Neural crest cell (in vitro differentiated cells): Measurements from ENCODE around the gene PPT1. TPM values are rescaled to one million over a fixed set of nuclear protein-coding genes. Genes with fewer than 3 reads are reported as not detected.
A peak's percentile ranks its signal among the peaks of the same experiment; 100 is the strongest.
"Not testable (repeated sequence)": the region's sequence is repeated elsewhere in the genome, so short reads cannot be mapped to it uniquely, and the experiment has no call there.

Source experiments
- DNase-seq: peaks from one replicate; pipeline ENCODE4 v3.0.0; 2021; ENCODE audit warnings: low read depth, mixed read lengths, low spot score
- H3K27ac Mint-ChIP-seq: one replicate; pipeline ENCODE4 v1.8.0; 2021; ENCODE audit warnings: mild to moderate bottlenecking, mixed read lengths; ENCODE audit not compliant: unreplicated experiment
- H3K27me3 Mint-ChIP-seq: 2 replicates; pipeline ENCODE4 v1.8.0; 2021; ENCODE audit warnings: low read depth, mild to moderate bottlenecking, mixed read lengths
- H3K36me3 Mint-ChIP-seq: 2 replicates; pipeline ENCODE4 v1.8.0; 2021; ENCODE audit warnings: low read depth, mild to moderate bottlenecking, mixed read lengths
- H3K4me1 Mint-ChIP-seq: 2 replicates; pipeline ENCODE4 v1.8.0; 2021; ENCODE audit warnings: mixed read lengths
- H3K4me3 Mint-ChIP-seq: one replicate; pipeline ENCODE4 v1.8.0; 2021; ENCODE audit warnings: mild to moderate bottlenecking, mixed read lengths
- H3K9me3 Mint-ChIP-seq: 2 replicates; pipeline ENCODE4 v1.8.0; 2021; ENCODE audit warnings: mixed read lengths
- CTCF ChIP-seq: fragments of 200-600 bp; sonication (generic); conservative IDR thresholded peaks from 2 replicates; pipeline ENCODE4 v1.5.0; 2021; ENCODE audit warnings: antibody characterized with exemption, mild to moderate bottlenecking
- total RNA-seq: library from RNA; stranded (reverse); gene quantifications from 2 replicates; pipeline ENCODE4 v1.2.1, GENCODE V29; 2021

The PPT1 gene
- total RNA-seq, 1 donor from 2014 or later, result 95.4 TPM

DNA sequence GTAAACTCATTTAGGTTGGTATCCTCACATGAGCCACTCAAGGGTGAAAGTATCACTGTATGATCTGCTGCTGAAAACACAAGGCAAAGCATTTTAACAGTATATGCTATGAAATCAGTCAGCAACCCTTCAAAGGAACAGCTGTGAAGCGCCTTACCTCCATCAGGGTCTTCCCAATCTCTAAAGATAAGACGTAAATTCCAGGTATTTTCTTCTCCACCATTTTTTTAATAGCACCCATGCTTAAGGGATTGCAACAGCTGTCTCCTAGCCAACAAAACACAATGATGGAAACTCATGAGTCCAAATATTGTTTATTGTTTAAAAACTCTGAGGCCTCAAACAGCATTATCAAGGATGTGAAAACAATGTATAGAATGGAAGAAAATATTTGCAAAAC, 4.8 kb downstream of the PPT1 start:
- no peak for DNase-seq
- no peaks in the 10 kb centered on the region for H3K27me3 Mint-ChIP-seq
- no peak overlapping the region for H3K4me3 Mint-ChIP-seq
- no peak overlapping the region for H3K27ac Mint-ChIP-seq
- H3K4me1 Mint-ChIP-seq, result peaks cover 15% of the 10 kb centered on the region
- no peak for TF ChIP-seq CTCF
- H3K9me3 Mint-ChIP-seq, result no peaks in the 10 kb centered on the region
- peaks cover 6% of the 10 kb centered on the region for H3K36me3 Mint-ChIP-seq

GRCh38 chr1:40090652-40091355, 6.2 kb downstream of the PPT1 start:
- Mint-ChIP-seq H3K27me3 (no peaks in the 10 kb centered on the region), H3K4me3 (no peak overlapping the region), H3K27ac (no peak overlapping the region), H3K36me3 (peaks cover 6% of the 10 kb centered on the region), H3K9me3 (no peaks in the 10 kb centered on the region), H3K4me1 (peaks cover 4% of the 10 kb centered on the region)
- no peak for DNase-seq
- no peak for TF ChIP-seq CTCF

- H3K4me3 Mint-ChIP-seq, H3K4me1 Mint-ChIP-seq, H3K9me3 Mint-ChIP-seq, H3K27me3 Mint-ChIP-seq, H3K36me3 Mint-ChIP-seq, H3K27ac Mint-ChIP-seq: not testable (repeated sequence)
- peak; percentile 76 for TF ChIP-seq CTCF
- peak; percentile 70 for DNase-seq
Observed at GRCh38 chr1:40084750-40085149, 12.3 kb downstream of the PPT1 start.

DNA sequence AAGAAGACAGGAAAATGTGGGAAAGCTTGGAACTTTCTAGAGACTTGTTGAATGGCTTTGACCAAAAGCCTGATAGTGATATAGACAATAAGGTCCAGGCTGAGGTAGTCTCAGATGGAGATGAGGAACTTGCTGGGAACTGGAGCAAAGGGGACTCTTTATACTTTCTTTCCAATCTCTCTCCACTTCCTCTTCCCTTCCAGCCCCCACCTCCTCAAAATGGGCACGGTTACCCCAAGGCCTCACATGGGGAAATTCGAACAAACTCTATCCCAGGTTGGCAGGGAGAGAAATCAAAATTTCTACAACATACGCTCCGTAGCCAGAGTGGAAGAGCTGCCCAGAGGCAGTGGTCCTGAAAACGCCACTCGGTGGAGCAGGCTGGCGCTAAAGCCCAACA, 15.2 kb downstream of the PPT1 start:
- no peak for TF ChIP-seq CTCF
- DNase-seq, result no peak
- H3K4me3 Mint-ChIP-seq, result no peak overlapping the region
- H3K4me1 Mint-ChIP-seq, result no peaks in the 10 kb centered on the region
- H3K27me3 Mint-ChIP-seq, result no peaks in the 10 kb centered on the region
- no peaks in the 10 kb centered on the region for H3K9me3 Mint-ChIP-seq
- H3K36me3 Mint-ChIP-seq, result peaks cover 9% of the 10 kb centered on the region
- H3K27ac Mint-ChIP-seq, result no peak overlapping the region

DNA sequence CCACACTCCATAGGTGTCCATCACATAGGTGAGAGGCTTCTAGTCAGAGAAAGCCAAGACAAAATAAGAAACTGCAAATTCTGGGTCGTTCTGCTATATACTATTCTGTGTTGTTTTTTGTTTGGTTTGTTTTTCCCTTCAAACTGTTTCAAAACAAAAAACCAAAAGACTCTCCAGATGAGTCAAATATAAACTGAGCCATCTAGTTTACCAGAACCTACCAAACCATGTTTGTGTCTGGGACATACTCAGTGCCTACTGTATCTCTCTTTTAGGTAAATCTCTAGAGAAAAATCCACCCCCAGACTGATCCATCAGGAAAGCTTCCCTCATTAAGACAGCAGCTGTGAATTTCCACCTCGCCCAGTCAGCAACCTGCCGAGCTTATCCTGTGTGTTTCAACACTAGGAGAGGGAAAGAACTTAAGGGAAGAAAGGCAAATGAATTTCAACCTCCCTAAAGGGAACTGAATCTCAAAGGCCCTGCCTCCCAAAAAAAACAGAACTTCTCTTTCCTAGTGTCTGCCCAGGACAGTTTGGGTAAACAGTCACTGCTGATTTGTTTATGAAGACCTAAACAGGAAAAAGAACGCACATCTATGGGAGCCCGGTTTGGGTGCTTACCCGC, 17.2 kb downstream of the PPT1 start:
- TF ChIP-seq CTCF, result no peak
- H3K4me1 Mint-ChIP-seq, result no peaks in the 10 kb centered on the region
- H3K4me3 Mint-ChIP-seq, result no peak overlapping the region
- DNase-seq, result no peak
- H3K36me3 Mint-ChIP-seq, result peaks cover 9% of the 10 kb centered on the region
- no peaks in the 10 kb centered on the region for H3K9me3 Mint-ChIP-seq
- H3K27ac Mint-ChIP-seq, result no peak overlapping the region
- H3K27me3 Mint-ChIP-seq, result no peaks in the 10 kb centered on the region
